ENCODE measurements around the gene PEA15.

Gene PEA15

DNA sequence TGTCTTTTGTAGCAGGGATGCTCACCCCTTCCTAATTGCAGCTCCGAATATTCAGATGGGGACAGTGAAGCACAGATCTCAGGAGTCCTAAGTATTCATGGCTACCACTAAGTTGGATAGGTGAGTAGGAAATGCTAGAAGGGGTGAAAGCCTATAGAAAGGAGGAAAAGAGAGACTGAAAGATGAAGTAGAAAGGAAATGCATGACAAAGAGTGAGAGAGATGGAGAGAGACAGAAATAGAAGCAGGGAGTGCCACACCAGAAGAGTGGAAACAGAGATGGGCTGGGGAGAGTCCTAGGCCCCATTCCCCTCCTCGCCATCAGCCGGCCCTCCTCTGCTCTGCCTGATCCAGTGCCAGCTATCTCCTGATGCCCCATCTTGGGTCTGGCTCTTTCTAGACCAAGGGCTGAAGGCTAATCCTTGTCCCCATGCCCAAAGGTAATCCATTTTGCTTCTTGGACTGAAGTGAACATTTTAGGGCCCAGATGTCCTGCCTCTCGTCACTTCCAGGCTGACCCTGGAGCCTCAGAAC is 2.0 kb downstream of the PEA15 start:
- H3K4me3 ChIP-seq (ENCODE audit: low read depth, low read length): no peak overlapping the region
- TF ChIP-seq MYC (IDR thresholded peaks at IDR 0.05; ENCODE audit: low read depth, low read length) (no peak), POLR2A (IDR thresholded peaks at IDR 0.05; ENCODE audit: extremely low read depth, insufficient read length) (no peak)
- TF ChIP-seq, protein P1, sequence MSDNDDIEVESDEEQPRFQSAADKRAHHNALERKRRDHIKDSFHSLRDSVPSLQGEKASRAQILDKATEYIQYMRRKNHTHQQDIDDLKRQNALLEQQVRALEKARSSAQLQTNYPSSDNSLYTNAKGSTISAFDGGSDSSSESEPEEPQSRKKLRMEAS (IDR thresholded peaks at IDR 0.05; ENCODE audit: low read depth, low read length): no peak
- no peak for DNase-seq (ENCODE audit: low read depth)

DNA sequence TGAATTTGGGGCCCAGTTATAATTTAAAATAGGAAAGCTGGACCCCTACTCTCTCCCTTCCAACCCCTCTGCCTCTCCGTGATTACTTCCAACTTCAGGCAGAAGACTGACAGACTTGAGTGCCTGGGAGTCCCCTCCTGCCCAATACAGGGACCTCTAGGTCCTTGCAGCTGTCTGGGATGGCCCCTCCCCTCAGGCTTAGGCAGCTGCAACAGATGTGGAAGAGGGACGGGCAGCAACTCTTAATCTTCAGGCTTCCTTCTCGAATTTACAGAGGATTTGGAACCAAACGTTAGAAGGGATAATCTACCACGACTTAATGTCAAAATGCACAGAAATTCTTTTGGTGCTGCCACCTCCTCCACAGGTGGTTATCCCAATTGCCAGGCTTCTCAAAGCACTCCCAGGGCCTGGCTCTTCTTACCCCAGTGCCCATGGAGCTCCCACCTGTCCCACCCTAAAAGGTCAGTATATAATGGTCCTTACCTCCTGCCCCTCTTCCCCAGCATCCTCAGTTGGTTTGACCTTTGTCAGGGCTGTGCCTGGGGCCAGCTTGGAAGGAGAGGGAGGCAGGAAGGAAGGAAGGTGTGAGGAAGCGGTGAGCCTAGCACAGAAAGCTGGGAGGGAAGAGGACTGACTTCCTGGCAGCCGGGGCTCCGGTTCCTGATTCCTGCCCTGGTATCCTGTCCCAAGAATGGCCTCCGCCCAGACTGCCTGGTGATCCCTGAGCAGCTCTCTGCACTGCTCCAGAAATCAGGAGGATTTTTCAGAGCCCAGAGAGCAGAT is 2.8 kb downstream of the PEA15 start:
- TF ChIP-seq MYC (IDR thresholded peaks at IDR 0.05; ENCODE audit: low read depth, low read length): no peak
- TF ChIP-seq, protein P1 (IDR thresholded peaks at IDR 0.05; ENCODE audit: low read depth, low read length): no peak
- no peak for TF ChIP-seq POLR2A (IDR thresholded peaks at IDR 0.05; ENCODE audit: extremely low read depth, insufficient read length)
- TF ChIP-seq, protein P2, sequence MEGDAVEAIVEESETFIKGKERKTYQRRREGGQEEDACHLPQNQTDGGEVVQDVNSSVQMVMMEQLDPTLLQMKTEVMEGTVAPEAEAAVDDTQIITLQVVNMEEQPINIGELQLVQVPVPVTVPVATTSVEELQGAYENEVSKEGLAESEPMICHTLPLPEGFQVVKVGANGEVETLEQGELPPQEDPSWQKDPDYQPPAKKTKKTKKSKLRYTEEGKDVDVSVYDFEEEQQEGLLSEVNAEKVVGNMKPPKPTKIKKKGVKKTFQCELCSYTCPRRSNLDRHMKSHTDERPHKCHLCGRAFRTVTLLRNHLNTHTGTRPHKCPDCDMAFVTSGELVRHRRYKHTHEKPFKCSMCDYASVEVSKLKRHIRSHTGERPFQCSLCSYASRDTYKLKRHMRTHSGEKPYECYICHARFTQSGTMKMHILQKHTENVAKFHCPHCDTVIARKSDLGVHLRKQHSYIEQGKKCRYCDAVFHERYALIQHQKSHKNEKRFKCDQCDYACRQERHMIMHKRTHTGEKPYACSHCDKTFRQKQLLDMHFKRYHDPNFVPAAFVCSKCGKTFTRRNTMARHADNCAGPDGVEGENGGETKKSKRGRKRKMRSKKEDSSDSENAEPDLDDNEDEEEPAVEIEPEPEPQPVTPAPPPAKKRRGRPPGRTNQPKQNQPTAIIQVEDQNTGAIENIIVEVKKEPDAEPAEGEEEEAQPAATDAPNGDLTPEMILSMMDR (IDR thresholded peaks at IDR 0.05; ENCODE audit: low read depth, low read length): no peak
- no peak overlapping the region for H3K4me3 ChIP-seq (ENCODE audit: low read depth, low read length)
- DNase-seq (ENCODE audit: low read depth): no peak

DNA sequence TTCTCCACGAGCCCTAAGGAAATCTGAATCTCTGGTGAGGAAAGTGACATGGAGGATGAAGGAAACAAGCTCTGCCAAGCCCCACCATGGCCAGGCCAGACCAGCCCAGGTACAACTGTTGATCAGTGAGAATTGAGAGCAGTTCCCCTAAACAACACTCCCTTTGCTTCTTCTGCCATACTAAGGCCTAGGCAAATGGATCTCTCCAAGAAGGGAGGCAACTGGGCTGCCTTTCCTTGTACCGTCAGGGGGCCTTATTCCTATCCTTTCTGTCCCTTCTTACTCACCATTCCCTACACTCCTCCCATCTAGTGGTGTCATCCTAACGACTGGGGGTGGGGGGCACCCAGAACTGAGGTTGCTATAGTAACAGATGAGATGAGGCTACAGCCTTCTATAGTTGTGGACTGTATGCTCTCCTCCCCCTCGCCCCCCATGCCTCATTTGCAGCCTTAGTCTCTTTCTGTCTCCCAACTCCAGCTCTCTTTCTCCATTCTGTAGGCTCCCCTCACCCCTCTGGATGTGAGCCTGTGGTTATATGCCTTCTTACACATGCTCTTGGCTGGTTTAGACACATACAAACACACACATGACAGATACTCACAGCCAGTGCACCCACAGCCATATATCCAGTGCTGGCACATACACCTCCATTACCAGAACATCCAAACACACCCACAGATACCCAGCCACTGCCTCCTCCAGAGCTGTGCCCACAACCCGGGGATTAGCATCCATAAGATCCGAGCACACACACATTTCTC is 3.6 kb downstream of the PEA15 start:
- no peak for DNase-seq (ENCODE audit: low read depth)
- no peak overlapping the region for H3K4me3 ChIP-seq (ENCODE audit: low read depth, low read length)
- TF ChIP-seq, protein P1 (IDR thresholded peaks at IDR 0.05; ENCODE audit: low read depth, low read length): no peak
- TF ChIP-seq, protein P2 (IDR thresholded peaks at IDR 0.05; ENCODE audit: low read depth, low read length): no peak
- TF ChIP-seq MYC (IDR thresholded peaks at IDR 0.05; ENCODE audit: low read depth, low read length): no peak
- no peak for TF ChIP-seq POLR2A (IDR thresholded peaks at IDR 0.05; ENCODE audit: extremely low read depth, insufficient read length)

DNA sequence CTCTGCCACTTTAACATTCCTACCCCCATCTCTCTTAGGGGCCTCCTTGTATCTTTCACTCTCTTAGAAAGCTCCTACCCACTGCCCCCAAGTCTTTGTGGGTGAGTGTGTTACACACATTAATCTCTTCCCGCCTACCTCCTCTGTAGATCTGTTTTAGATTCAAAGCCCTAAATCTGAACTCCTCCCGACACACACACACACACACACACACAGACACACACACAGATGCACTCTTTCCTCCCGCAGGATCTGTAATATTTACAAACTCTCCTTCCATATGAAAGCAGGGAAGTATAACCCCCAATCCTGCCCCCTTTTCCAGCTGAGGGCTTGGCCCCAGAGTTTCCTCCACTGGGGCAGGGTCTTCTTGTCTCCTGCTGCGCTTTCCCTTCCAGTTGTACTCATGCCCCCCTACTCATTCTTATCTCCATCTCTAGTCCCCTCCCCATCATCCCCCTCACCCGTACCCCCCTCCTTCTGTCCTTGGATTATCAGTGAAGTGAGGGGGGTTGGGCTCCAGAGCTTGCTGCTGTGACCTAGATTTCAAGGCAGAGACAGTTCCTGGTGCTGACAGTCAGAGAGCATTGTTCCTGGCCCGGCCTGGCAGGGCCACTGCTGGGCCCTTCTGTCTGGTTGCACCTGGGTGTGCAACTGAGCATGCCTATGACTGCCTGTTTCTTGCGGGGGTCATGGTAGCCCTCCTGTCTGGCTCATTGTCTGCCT is 4.3 kb downstream of the PEA15 start:
- no peak for DNase-seq (ENCODE audit: low read depth)
- TF ChIP-seq POLR2A (IDR thresholded peaks at IDR 0.05; ENCODE audit: extremely low read depth, insufficient read length) (no peak), MYC (IDR thresholded peaks at IDR 0.05; ENCODE audit: low read depth, low read length) (no peak)
- TF ChIP-seq, protein P2 (IDR thresholded peaks at IDR 0.05; ENCODE audit: low read depth, low read length): no peak
- TF ChIP-seq, protein P1 (IDR thresholded peaks at IDR 0.05; ENCODE audit: low read depth, low read length): no peak
- H3K4me3 ChIP-seq (ENCODE audit: low read depth, low read length): no peak overlapping the region

DNA sequence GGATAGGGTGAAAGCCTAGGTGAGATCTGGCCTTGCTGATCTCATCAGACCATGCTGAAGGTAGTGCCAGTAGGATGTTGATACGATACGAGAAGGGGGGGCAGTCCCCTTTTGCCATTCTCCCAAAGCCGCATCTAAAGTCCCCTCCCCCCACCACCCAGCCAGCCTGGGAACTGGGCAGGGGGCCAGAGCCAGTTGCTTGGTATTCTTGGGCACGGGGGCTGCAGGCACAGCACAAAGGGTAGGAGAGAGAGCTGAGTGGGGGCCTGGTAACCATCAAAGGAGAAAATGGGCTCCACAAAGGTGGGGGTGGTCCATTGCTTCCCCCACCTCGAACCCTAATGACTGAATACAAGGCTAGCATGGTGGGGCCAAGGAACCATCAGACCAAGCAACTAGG is 5.4 kb downstream of the PEA15 start:
- TF ChIP-seq POLR2A (IDR thresholded peaks at IDR 0.05; ENCODE audit: extremely low read depth, insufficient read length) (no peak), MYC (IDR thresholded peaks at IDR 0.05; ENCODE audit: low read depth, low read length) (no peak)
- TF ChIP-seq, protein P2 (IDR thresholded peaks at IDR 0.05; ENCODE audit: low read depth, low read length): no peak
- TF ChIP-seq, protein P1 (IDR thresholded peaks at IDR 0.05; ENCODE audit: low read depth, low read length): no peak
- no peak for DNase-seq (ENCODE audit: low read depth)
- no peak overlapping the region for H3K4me3 ChIP-seq (ENCODE audit: low read depth, low read length)
